SK-N-SH (cell line): ENCODE results near the gene RAB22A. TPM values are rescaled to one million over a fixed set of nuclear protein-coding genes. Genes with fewer than 3 reads are reported as not detected.

Experiments
- CTCF ChIA-PET: fragments of 300-600, 350-600 bp; formaldehyde crosslinking; extraction: SDS; loops from one replicate; lab custom pipeline; 2021; lab: Yijun Ruan, JAX
- POLR2A ChIA-PET: fragments of 350-600 bp; sonication (Branson Sonifier 250); formaldehyde crosslinking; extraction: SDS; loops from one replicate; lab custom pipeline; 2020; ENCODE audit warnings: antibody characterized with exemption, inconsistent platforms; lab: Yijun Ruan, JAX
- DNase-seq: peaks from one replicate; pipeline ENCODE4 v3.0.0; 2012
- H2AFZ ChIP-seq: fragments of 200-600 bp; sonication (generic); 2 replicates; pipeline ENCODE4 v1.8.1; 2016; ENCODE audit warnings: antibody characterized with exemption, mild to moderate bottlenecking, low read depth
- H3F3A ChIP-seq: fragments of 200-600 bp; sonication (generic); replicated peaks from 2 replicates; pipeline ENCODE3; 2016; ENCODE audit warnings: antibody characterized with exemption, mild to moderate bottlenecking; ENCODE audit not compliant: insufficient read depth
- H3K27ac ChIP-seq, 2 experiments: fragments of 200-500 bp in 1 of 2; fragments of 200-600 bp in 1 of 2; sonication (Bioruptor generic) in 1 of 2; sonication (generic), shearing (Covaris generic) in 1 of 2; 2 replicates each; pipeline versions ENCODE4 v1.5.1 to v1.6.1; 2014 to 2016; ENCODE audit warnings: low read depth in 2 of 2, inconsistent platforms in 1 of 2, low read length in 1 of 2, mild to moderate bottlenecking in 1 of 2, mixed read lengths in 1 of 2
- H3K27me3 ChIP-seq: fragments of 200-600 bp; sonication (generic), shearing (Covaris generic); 2 replicates; pipeline ENCODE4 v1.6.1; 2016; ENCODE audit warnings: mixed run types; ENCODE audit not compliant: insufficient read depth
- H3K36me3 ChIP-seq, 2 experiments: fragments of 200-500 bp in 1 of 2; fragments of 200-600 bp in 1 of 2; sonication (Bioruptor generic) in 1 of 2; sonication (generic) in 1 of 2; replicated peaks in 1 of 2; 2 replicates each; pipeline versions ENCODE3 to v1.5.1; 2014 to 2016; ENCODE audit warnings: low read length in 1 of 2, mild to moderate bottlenecking in 1 of 2; ENCODE audit not compliant: insufficient read depth in 2 of 2, control insufficient read depth in 1 of 2
- H3K4me1 ChIP-seq, 2 experiments: fragments of 200-500 bp in 1 of 2; fragments of 200-600 bp in 1 of 2; sonication (Bioruptor generic) in 1 of 2; sonication (generic), shearing (Covaris generic) in 1 of 2; 2 replicates each; pipeline versions ENCODE4 v1.5.1 to v1.6.1; 2014 to 2016; ENCODE audit warnings: low read depth in 1 of 2, low read length in 1 of 2, mixed run types in 1 of 2; ENCODE audit not compliant: insufficient read depth in 2 of 2, control insufficient read depth in 1 of 2
- H3K4me2 ChIP-seq: fragments of 200-600 bp; sonication (generic), shearing (Covaris generic); 2 replicates; pipeline ENCODE4 v1.6.1; 2017; ENCODE audit warnings: mixed run types
- H3K4me3 ChIP-seq, 2 experiments: fragments of 200-500 bp in 1 of 2; fragments of 200-600 bp in 1 of 2; sonication (Bioruptor generic) in 1 of 2; sonication (generic), shearing (Covaris generic) in 1 of 2; 2 replicates each; pipeline versions ENCODE4 v1.5.1 to v1.8.1; 2014 to 2016; ENCODE audit warnings: low read depth in 2 of 2, inconsistent platforms in 1 of 2, low read length in 1 of 2, mild to moderate bottlenecking in 1 of 2, mixed read lengths in 1 of 2, moderate library complexity in 1 of 2
- H3K79me2 ChIP-seq: fragments of 200-600 bp; sonication (generic); 2 replicates; pipeline ENCODE4 v1.8.1; 2017; ENCODE audit warnings: mild to moderate bottlenecking; ENCODE audit not compliant: insufficient read depth
- H3K9ac ChIP-seq: fragments of 200-600 bp; sonication (generic); 2 replicates; pipeline ENCODE4 v1.6.1; 2017; ENCODE audit warnings: mixed run types
- H3K9me2 ChIP-seq: fragments of 200-600 bp; sonication (generic); 2 replicates; pipeline ENCODE4 v1.6.1; 2017; ENCODE audit warnings: mixed run types
- H3K9me3 ChIP-seq: fragments of 200-600 bp; sonication (generic); 2 replicates; pipeline ENCODE4 v1.6.1; 2017; ENCODE audit warnings: mixed run types, mild to moderate bottlenecking, moderate library complexity
- H4K20me1 ChIP-seq: fragments of 200-600 bp; sonication (generic); 2 replicates; pipeline ENCODE4 v1.6.1; 2017; ENCODE audit warnings: mild to moderate bottlenecking, mixed run types; ENCODE audit not compliant: insufficient read depth
- ELF1 ChIP-seq: IDR thresholded peaks from 2 replicates; pipeline ENCODE4 v1.4.0; 2012
- FOSL2 ChIP-seq: IDR thresholded peaks from 2 replicates; pipeline ENCODE4 v1.4.0; 2012; ENCODE audit warnings: low read depth, mild to moderate bottlenecking, moderate library complexity, borderline replicate concordance
- FOXM1 ChIP-seq: IDR thresholded peaks from 2 replicates; pipeline ENCODE4 v1.4.0; 2012; ENCODE audit warnings: low read depth, mild to moderate bottlenecking
- MEF2A ChIP-seq: IDR thresholded peaks from 2 replicates; pipeline ENCODE4 v1.4.0; 2012; ENCODE audit warnings: low read depth, borderline replicate concordance
- MXI1 ChIP-seq: IDR thresholded peaks from 2 replicates; pipeline ENCODE4 v1.6.1; 2012; ENCODE audit warnings: mild to moderate bottlenecking, low read depth, low read length, improper control_type of control experiment
- NFIC ChIP-seq: IDR thresholded peaks from 2 replicates; pipeline ENCODE4 v1.4.0; 2012; ENCODE audit warnings: borderline replicate concordance
- NRF1 ChIP-seq: IDR thresholded peaks from 2 replicates; pipeline ENCODE4 v1.6.1; 2012; ENCODE audit warnings: low read depth, mild to moderate bottlenecking, low read length
- RAD21 ChIP-seq: IDR thresholded peaks from 2 replicates; pipeline ENCODE4 v1.6.1; 2012; ENCODE audit warnings: mild to moderate bottlenecking, low read length
- RCOR1 ChIP-seq: fragments of 150-350 bp; IDR thresholded peaks from 2 replicates; pipeline ENCODE4 v1.6.1; 2017; ENCODE audit warnings: antibody characterized with exemption, low read length
- RFX5 ChIP-seq: IDR thresholded peaks from 2 replicates; pipeline ENCODE4 v1.6.1; 2012; ENCODE audit warnings: mild to moderate bottlenecking, improper control_type of control experiment, low read length
- SIN3A ChIP-seq: IDR thresholded peaks from 2 replicates; pipeline ENCODE4 v1.6.1; 2012; ENCODE audit warnings: low read depth, mild to moderate bottlenecking, low read length, moderate library complexity, borderline replicate concordance
- SMC3 ChIP-seq: IDR thresholded peaks from 2 replicates; pipeline ENCODE4 v1.6.1; 2012; ENCODE audit warnings: low read depth, low read length, improper control_type of control experiment
- YY1 ChIP-seq: IDR thresholded peaks from 2 replicates; pipeline ENCODE4 v1.4.0; 2012; ENCODE audit warnings: low read depth, mild to moderate bottlenecking
- polyA plus RNA-seq, 3 experiments: library from polyadenylated mRNA; depleted of rRNA; stranded (reverse); fragments of >200 nt; gene quantifications; 2 replicates each; pipeline ENCODE4 v1.2.3, GENCODE V29; 2012
- TF ChIP-seq, protein P1 (sequence below): IDR thresholded peaks from 2 replicates; pipeline ENCODE4 v1.4.0; 2012; ENCODE audit warnings: low read depth, borderline replicate concordance
- TF ChIP-seq, protein P2 (sequence below): IDR thresholded peaks from 2 replicates; pipeline ENCODE4 v1.6.1; 2012; ENCODE audit warnings: mild to moderate bottlenecking, low read depth, low read length, moderate library complexity
- TF ChIP-seq, protein P3 (sequence below): fragments of 150-350 bp; IDR thresholded peaks from 2 replicates; pipeline ENCODE4 v1.6.1; 2016; ENCODE audit warnings: mild to moderate bottlenecking, low read depth, low read length
- TF ChIP-seq, protein P4 (sequence below): fragments of 150-350 bp; IDR thresholded peaks from 2 replicates; pipeline ENCODE4 v1.6.1; 2017; ENCODE audit warnings: antibody characterized with exemption, low read length, low read depth, borderline replicate concordance
- TF ChIP-seq, protein P5 (sequence below): IDR thresholded peaks from 2 replicates; pipeline ENCODE4 v1.4.0; 2012; ENCODE audit warnings: low read depth

Gene RAB22A
- polyA plus RNA-seq, 1 of the 3 experiments (the other 2 are of a cell fraction) = 10.7 TPM

DNA sequence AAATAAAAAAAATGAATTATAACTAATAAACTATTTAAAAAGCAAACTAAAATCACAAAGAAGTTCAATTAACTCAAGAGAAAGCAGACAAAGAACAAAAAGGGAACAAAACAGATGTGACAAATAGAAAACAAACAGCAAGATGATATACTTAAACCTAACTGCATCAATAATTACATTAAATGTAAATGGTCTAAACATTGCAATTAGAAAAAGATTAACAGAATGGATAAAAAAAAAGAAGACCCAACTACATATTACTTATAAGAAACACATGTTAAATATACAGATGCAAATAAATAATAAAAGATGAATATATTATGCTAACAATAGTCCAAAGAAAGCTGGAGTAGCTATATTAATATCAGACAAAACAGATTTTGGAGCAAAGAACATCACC, 35.1 kb upstream of the RAB22A start:
- Histone ChIP-seq H2AFZ (no peak overlapping the region), H3K36me3 (peaks cover 6 to 40% of the 10 kb centered on the region in 2 experiments), H3K27ac (no peak overlapping the region), H3F3A (peaks cover 25% of the 10 kb centered on the region), H3K9me2 (no peaks in the 10 kb centered on the region), H3K9me3 (peaks cover 14% of the 10 kb centered on the region), H3K27me3 (no peaks in the 10 kb centered on the region), H3K4me1 (peaks cover 0 to 32% of the 10 kb centered on the region in 2 experiments; a peak in 3 of 4 replicates), H4K20me1 (no peaks in the 10 kb centered on the region), H3K4me3 (no peak overlapping the region), H3K4me2 (no peak overlapping the region), H3K79me2 (peaks cover 61% of the 10 kb centered on the region), H3K9ac (no peak overlapping the region)
- ChIA-PET CTCF (no interaction called here), POLR2A (no interaction called here)
- no peak for DNase-seq
- TF ChIP-seq FOXM1 (no peak), NFIC (no peak), RCOR1 (no peak), RAD21 (no peak), FOSL2 (no peak), SIN3A (no peak), MEF2A (no peak), MXI1 (no peak), ELF1 (no peak), NRF1 (no peak), SMC3 (no peak), YY1 (no peak), RFX5 (no peak)
- TF ChIP-seq, protein P1, sequence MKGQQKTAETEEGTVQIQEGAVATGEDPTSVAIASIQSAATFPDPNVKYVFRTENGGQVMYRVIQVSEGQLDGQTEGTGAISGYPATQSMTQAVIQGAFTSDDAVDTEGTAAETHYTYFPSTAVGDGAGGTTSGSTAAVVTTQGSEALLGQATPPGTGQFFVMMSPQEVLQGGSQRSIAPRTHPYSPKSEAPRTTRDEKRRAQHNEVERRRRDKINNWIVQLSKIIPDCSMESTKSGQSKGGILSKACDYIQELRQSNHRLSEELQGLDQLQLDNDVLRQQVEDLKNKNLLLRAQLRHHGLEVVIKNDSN = no peak
- TF ChIP-seq, protein P2, sequence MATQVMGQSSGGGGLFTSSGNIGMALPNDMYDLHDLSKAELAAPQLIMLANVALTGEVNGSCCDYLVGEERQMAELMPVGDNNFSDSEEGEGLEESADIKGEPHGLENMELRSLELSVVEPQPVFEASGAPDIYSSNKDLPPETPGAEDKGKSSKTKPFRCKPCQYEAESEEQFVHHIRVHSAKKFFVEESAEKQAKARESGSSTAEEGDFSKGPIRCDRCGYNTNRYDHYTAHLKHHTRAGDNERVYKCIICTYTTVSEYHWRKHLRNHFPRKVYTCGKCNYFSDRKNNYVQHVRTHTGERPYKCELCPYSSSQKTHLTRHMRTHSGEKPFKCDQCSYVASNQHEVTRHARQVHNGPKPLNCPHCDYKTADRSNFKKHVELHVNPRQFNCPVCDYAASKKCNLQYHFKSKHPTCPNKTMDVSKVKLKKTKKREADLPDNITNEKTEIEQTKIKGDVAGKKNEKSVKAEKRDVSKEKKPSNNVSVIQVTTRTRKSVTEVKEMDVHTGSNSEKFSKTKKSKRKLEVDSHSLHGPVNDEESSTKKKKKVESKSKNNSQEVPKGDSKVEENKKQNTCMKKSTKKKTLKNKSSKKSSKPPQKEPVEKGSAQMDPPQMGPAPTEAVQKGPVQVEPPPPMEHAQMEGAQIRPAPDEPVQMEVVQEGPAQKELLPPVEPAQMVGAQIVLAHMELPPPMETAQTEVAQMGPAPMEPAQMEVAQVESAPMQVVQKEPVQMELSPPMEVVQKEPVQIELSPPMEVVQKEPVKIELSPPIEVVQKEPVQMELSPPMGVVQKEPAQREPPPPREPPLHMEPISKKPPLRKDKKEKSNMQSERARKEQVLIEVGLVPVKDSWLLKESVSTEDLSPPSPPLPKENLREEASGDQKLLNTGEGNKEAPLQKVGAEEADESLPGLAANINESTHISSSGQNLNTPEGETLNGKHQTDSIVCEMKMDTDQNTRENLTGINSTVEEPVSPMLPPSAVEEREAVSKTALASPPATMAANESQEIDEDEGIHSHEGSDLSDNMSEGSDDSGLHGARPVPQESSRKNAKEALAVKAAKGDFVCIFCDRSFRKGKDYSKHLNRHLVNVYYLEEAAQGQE = no peak
- TF ChIP-seq, protein P3, sequence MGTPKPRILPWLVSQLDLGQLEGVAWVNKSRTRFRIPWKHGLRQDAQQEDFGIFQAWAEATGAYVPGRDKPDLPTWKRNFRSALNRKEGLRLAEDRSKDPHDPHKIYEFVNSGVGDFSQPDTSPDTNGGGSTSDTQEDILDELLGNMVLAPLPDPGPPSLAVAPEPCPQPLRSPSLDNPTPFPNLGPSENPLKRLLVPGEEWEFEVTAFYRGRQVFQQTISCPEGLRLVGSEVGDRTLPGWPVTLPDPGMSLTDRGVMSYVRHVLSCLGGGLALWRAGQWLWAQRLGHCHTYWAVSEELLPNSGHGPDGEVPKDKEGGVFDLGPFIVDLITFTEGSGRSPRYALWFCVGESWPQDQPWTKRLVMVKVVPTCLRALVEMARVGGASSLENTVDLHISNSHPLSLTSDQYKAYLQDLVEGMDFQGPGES = no peak
- TF ChIP-seq, protein P4, sequence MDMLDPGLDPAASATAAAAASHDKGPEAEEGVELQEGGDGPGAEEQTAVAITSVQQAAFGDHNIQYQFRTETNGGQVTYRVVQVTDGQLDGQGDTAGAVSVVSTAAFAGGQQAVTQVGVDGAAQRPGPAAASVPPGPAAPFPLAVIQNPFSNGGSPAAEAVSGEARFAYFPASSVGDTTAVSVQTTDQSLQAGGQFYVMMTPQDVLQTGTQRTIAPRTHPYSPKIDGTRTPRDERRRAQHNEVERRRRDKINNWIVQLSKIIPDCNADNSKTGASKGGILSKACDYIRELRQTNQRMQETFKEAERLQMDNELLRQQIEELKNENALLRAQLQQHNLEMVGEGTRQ = no peak
- TF ChIP-seq, protein P5, sequence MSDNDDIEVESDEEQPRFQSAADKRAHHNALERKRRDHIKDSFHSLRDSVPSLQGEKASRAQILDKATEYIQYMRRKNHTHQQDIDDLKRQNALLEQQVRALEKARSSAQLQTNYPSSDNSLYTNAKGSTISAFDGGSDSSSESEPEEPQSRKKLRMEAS = no peak
